ENCODE measurements around the gene CYP1A2.

DNA sequence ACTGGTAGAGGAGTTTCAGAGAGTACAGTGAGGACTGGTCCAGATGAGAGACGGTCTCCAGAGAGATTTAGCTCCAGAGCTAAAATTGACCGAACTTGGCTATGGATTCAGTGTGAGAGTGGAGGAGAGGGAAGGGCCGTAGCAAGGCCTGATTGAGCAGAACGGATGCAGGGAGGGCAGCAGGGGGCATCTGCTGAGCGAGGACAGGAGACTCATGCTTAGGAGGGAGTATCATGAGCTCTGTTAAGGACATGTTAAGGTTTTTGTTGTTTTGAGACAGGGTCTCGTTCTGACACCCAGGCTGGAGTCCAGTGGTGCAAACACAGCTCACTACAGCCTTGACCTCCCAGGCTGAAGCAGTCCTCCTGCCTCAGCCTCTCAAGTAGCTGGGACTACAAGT lies 56.3 kb downstream of the CYP1A2 start:
- TF ChIP-seq, protein P1, sequence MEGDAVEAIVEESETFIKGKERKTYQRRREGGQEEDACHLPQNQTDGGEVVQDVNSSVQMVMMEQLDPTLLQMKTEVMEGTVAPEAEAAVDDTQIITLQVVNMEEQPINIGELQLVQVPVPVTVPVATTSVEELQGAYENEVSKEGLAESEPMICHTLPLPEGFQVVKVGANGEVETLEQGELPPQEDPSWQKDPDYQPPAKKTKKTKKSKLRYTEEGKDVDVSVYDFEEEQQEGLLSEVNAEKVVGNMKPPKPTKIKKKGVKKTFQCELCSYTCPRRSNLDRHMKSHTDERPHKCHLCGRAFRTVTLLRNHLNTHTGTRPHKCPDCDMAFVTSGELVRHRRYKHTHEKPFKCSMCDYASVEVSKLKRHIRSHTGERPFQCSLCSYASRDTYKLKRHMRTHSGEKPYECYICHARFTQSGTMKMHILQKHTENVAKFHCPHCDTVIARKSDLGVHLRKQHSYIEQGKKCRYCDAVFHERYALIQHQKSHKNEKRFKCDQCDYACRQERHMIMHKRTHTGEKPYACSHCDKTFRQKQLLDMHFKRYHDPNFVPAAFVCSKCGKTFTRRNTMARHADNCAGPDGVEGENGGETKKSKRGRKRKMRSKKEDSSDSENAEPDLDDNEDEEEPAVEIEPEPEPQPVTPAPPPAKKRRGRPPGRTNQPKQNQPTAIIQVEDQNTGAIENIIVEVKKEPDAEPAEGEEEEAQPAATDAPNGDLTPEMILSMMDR (IDR thresholded peaks at IDR 0.05; ENCODE audit: borderline replicate concordance, extremely low read depth, low read length, poor library complexity, severe bottlenecking), result no peak
- no peak for TF ChIP-seq EZH2 (IDR thresholded peaks at IDR 0.05; ENCODE audit: borderline replicate concordance, low read depth, low read length, severe bottlenecking)

Data from DND-41 (cell line).